Stimulated activated CD8-positive, alpha-beta memory T cell treated with anti-CD3 and anti-CD28 coated beads, Interleukin-4, amount 100 ng/mL, for 48 hours (primary cell): ENCODE results near the gene IL31.
"Not testable (repeated sequence)": the region's sequence is repeated elsewhere in the genome, so short reads cannot be mapped to it uniquely, and the experiment has no call there.

Experiments used
- DNase-seq: peaks from one replicate; pipeline ENCODE4 v3.0.0-alpha.2; 2020

Gene IL31

GRCh38 chr12:122190842-122191668 lies 17.0 kb upstream of the IL31 start:
- DNase-seq = peak; percentile 86

GRCh38 chr12:122189626-122190475 lies 15.8 kb upstream of the IL31 start:
- no peak for DNase-seq

- DNase-seq = no peak
Observed at GRCh38 chr12:122187466-122187865, 13.4 kb upstream of the IL31 start.

GRCh38 chr12:122185494-122186082 lies 11.6 kb upstream of the IL31 start:
- no peak for DNase-seq

- no peak for DNase-seq
Observed at GRCh38 chr12:122185079-122185478, 11.1 kb upstream of the IL31 start.

GRCh38 chr12:122184517-122184916 lies 10.5 kb upstream of the IL31 start:
- no peak for DNase-seq

GRCh38 chr12:122183588-122183940 lies 9.5 kb upstream of the IL31 start:
- no peak for DNase-seq

- DNase-seq = peak; percentile 49
Observed at GRCh38 chr12:122182887-122183587, 9.0 kb upstream of the IL31 start, which contains the start of gene LRRC43. Gene LRRC43, plus strand, starts transcription at chr12:122183123. Its CDS starts 22 bp downstream, at chr12:122183145.

GRCh38 chr12:122176473-122176872 lies 2.5 kb upstream of the IL31 start:
- DNase-seq = not testable (repeated sequence)

- no peak for DNase-seq
Observed at GRCh38 chr12:122172262-122172939, 1.6 kb downstream of the IL31 start.

GRCh38 chr12:122171399-122171798 lies 2.6 kb downstream of the IL31 start:
- DNase-seq = no peak

GRCh38 chr12:122168492-122168891 lies 5.5 kb downstream of the IL31 start:
- no peak for DNase-seq

GRCh38 chr12:122167356-122167925 lies 6.6 kb downstream of the IL31 start:
- no peak for DNase-seq

- DNase-seq = peak; percentile 83
Observed at GRCh38 chr12:122166422-122167349, 7.3 kb downstream of the IL31 start.

- no peak for DNase-seq
Observed at GRCh38 chr12:122162976-122163375, 11.0 kb downstream of the IL31 start.

GRCh38 chr12:122161682-122162081 lies 12.3 kb downstream of the IL31 start:
- no peak for DNase-seq

- no peak for DNase-seq
Observed at GRCh38 chr12:122160761-122161160, 13.3 kb downstream of the IL31 start.

- DNase-seq = no peak
Observed at GRCh38 chr12:122159882-122160281, 14.1 kb downstream of the IL31 start.

- DNase-seq = no peak
Observed at GRCh38 chr12:122158700-122159285, 15.2 kb downstream of the IL31 start.

GRCh38 chr12:122155705-122156104 lies 18.3 kb downstream of the IL31 start:
- DNase-seq = no peak
